Raji (cell line): Measurements from ENCODE around the gene TMEM120B.

Experiments
- POLR2A ChIP-seq: IDR thresholded peaks from 2 replicates; pipeline ENCODE4 v1.6.1; 2011; ENCODE audit warnings: low read depth, low read length, control low read depth; ENCODE audit not compliant: insufficient read depth

The TMEM120B gene

DNA sequence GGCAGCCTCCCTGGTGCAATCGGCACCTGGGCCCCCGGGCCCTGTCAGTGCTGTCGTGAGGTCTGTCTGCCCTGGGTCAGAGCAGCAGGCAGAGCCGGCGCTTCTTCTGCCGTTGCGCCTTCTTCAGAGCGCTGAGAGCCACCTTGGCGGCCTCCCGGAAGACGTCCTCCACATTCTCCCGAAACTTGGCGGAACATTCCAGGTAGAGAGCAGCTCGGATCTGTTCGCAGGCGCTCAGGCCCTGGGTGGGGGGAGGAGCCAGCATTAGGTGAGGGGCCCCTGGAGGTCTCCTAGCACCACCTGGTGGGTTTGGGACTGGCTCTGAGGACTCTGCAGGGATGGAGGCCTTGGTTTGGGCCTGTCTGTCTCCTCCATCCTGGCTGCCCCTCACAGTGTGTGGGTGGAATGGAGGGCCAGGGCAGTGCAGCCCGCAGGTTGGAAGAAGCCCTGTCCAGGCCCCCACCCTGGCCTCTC is 66.9 kb downstream of the TMEM120B start:
- TF ChIP-seq POLR2A = no peak

DNA sequence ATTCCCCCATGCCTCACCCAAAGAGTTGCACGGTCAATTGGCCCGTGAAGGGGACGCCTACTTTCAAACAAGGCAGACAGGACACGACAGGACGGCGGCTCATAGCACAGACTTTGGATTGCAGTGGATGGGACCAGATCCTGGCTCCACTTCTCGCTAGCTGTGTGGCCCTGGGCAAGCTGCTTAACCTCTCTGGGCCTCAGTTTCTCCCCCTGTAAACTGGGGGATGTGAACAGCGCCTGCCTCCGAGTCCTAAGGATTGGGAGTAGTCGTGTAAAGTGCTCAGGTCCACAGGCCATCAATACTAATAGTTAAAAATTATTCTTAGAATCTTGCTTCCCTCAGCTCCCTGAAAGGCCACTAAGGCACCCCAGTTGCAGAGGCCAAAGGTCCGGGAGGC is 67.9 kb downstream of the TMEM120B start:
- no peak for TF ChIP-seq POLR2A

DNA sequence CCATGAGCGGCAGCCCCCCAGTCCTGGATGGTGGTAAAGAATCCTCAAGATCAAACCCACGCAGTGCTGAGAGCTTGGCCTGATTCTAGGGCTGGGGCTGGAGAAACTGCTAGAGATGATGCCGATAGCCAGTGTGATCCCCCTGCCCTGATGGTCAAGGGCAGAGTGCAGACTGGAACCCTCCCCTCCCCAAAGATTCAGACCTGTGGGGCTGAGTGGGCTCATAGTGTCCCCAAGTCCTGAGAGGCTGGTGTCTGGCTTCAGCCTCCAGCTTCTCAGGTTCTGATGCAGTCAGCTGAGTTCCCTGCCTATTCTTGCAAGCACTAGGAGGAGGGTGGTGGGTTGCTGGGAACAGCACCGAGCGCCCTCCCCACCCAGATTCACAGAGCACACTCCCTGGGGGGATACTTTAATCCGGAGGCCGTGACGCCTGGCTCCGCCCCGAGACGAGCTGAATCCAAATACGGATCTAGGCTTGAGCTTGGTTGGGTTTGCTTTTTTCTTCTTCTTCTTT is 69.0 kb downstream of the TMEM120B start:
- TF ChIP-seq POLR2A = no peak

DNA sequence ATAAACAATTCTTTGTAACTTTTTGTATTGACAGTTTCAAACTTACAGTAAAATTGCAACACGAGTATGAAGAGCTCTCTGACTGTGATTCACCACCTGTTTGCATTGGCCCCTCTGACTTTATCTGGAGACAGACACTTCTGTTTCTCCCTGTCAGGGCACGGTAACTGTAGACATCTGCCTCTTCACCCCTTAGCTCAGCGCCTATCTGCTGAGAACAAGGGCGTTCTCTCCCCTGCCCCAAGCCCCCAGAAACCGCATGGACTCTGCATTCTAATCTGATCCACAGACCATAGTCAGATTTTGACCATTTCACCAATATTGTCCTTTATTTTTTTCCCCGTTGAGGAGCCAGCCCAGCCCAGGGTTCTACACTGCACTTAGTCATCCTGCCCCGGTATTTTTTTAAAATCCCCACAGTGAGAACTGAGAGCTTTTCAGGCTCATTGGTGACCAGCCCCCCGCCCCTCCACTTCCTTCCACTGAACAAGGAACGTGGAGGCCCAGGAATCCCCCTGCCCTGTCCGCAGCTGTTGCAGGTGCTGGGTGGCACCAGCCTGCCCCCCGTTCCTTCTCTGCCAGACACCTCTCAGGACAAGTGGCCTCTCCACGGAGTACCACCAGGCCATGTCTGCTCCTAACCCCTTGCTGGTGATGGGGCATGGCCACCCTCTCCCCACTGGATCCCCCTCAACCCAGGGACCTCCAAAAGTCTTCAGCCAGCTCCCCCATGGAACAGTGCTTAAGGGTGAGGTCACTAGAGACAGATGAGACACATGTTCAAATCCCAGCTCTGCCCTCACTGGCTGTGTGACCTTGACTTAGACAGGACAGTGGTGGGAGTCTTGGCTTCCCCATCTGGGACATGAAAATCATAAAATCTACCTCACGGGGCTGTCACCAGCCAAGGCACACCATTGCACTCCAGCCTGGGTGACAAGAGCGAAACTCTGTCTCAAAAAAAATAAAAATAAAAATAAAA is 69.7 kb downstream of the TMEM120B start:
- no peak for TF ChIP-seq POLR2A

DNA sequence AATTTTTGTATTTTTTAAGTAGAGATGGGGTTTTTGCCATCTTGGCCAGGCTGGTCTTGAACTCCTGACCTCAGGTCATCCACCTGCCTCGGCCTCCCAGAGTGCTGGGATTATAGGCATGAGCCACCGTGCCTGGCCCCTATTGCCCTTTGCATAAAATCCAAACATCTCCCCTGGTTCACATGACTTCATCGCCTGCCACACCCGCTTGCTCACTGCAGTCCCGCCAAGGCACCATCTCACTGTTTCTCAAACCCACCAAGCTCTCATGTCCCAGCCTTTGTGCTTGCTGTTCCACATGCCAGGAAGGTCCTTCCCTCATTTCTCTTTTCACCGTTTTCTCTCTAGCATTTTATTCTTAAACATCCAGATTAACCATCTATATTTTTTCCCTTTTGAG is 71.2 kb downstream of the TMEM120B start:
- TF ChIP-seq POLR2A = no peak

DNA sequence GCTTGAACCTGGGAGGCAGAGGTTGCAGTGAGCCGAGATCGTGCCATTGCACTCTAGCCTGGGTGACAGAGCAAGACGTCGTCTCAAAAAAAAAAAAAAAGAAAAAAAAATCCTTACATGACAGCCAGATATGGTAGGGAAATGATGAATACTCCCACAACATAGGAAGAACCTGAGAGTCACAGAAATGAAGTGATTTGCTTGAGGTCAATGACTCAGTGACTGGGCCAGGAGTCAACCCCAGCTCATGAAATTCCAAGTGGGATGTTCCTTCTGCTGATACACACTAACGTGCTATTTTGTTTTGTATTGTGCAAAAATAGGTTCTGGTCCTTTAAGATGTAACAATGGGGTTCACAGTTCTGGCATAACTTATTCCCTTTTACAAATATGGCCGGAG is 71.9 kb downstream of the TMEM120B start:
- TF ChIP-seq POLR2A = no peak

DNA sequence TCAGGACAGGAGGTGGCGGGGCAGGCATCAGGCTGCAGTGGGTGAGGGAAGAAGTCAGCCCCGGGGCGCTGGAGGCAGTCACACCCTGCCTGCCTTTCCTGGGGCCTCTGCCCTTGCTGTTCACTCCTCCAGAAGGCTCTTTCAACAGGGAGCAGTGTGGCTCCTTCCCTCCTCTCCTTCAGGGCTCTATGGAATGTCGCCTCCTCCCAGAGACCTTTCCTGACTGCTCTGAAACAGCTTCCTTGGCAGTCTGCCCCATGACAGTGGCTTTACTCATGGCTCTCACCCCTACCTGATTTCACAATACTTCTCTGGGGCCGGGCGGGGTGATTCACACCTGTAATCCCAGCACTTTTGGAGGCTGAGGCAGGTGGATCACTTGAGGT is 73.9 kb downstream of the TMEM120B start:
- TF ChIP-seq POLR2A = no peak

DNA sequence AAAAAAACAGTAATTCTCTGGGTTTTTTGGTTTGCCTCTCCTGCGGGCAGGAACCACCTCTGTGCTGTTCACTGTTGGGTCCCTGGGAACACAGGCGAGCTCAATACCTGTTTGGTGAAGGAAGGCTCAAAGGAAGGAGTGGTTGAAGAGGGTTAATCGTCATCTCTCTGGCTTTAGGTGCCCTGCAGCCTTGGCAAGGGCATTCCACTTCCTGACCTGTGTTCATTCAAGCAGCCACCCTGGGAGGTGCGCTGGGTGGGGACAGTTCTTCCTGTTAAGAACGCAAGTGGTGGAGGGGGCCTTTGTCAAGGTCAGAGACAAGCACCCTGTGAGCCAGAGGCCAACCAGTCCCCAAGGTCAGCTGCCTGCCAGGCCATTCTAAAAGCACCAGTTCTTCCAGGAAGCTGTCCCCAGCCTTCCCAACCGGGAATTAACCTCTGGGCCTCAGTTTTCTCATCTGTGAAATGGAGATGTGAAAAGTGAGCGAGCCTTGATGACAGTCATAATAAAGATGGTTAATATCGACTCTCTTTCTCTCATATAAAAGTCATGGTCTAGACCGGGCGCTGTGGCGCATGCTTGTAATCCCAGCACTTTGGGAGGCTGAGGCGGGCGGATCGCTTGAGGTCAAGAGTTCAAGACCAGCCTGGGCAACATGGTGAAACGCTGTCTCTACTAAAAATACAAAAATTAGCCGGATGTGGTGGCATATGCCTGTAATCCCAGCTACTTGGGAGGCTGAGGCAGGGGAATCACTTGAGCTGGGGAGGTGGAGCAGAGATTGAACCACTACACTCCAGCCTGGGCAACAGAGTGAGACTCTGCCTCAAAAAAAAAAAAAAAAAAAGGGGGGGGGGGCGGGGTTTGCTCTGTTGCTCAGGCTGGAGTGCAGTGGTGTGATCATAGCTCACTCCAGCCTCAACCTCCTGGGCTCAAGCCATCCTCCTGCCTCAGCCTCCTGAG is 74.8 kb downstream of the TMEM120B start:
- TF ChIP-seq POLR2A = no peak

DNA sequence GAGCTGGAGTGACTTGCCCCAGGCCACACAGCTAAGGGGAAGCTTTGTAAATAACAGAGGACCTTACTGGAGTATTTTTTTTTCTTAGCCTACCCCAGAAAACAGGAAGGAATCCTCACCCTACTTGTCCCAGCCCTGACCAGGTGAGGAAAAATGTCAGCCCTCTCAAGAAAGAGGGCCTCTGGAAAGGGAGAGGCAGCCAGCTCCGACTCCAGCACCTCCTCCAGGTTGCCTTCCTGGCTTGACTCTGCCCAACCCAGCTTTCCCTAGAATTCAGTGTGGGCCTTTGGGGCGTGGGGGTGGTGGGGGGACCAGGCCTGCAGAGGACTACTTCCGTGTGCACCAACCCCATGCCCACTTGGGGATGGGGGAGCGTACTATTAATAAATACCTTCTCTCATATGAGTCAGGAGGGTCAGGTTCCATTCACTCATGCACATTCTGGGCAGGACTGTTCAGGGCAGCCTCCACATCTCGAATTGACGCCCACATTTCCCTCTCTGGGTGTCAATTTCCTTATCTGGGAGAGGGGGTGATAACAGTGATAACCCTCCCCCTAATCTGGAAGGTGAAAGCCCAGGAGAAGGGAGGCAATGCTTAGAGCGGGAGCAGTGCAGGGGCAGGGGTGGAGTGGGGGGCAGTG is 75.7 kb downstream of the TMEM120B start:
- no peak for TF ChIP-seq POLR2A

DNA sequence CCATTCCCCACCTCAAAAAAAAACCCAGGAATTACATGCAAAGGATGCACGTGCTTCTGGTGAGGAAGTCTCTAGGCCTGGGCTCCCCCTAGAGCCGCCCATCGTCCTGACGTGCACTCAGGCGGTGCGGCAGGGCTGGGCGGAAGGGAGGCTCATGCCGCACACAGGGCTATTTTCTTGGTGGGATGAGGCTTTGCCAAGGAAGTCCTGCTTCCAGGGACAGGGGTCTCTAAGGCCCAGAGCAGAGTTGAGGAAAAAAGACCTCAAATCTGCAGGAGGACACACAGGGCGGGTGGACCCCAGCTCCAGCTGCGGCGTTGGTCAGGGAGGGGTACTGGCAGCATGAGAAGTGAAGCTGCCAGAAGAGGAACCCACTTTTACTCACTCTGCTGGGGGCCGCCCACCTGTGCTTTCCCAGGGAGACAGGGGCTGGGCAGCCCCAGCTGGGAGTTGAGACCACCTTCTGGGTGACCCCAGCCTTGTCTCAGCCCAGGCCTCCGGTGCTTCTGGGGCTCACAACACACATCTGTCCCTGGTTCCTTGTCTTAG is 76.8 kb downstream of the TMEM120B start:
- no peak for TF ChIP-seq POLR2A

DNA sequence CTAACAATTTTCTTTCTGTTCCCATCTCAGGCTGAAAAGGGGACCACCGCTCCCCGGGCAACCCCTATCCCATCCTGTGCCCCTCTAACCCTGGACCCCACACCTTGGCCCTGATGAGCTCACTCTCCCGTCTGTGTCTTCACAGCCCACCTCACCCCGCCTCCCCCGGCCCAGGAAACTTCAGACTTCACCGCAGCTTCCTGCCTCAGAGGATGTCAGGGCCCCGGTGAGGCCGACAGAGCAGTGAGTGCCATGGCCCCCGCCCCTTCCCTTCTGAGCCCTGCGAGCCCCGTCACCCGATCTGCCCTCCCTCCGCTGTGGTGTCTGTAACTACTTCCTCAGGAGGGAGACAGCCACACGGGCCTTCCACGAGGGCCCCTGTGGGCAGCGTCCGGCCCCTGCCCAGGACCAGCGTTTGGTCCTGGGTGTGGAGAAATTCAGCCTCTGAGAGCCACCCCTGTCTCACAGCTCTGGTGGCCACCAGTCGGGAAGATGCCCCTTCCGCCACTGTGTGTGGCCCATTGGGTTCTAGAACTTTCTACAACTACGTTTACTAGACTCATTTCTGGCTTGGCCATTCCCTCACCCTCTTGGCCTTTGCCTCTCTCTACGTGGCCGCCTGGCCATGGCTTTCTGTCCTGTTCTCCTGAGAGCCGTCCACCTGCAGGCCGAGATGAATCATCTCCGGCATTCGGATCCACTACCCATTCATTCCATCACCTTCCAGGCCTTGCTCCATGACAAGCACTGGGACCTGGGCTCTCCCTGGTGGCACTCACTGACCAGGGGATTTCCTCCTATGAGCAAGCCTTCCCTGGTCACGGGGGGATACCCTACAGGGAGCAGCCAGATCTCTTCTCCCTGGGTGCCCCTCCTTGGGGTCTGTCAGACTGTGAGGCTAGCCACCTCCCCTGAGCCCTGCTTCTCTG is 77.5 kb downstream of the TMEM120B start:
- no peak for TF ChIP-seq POLR2A

DNA sequence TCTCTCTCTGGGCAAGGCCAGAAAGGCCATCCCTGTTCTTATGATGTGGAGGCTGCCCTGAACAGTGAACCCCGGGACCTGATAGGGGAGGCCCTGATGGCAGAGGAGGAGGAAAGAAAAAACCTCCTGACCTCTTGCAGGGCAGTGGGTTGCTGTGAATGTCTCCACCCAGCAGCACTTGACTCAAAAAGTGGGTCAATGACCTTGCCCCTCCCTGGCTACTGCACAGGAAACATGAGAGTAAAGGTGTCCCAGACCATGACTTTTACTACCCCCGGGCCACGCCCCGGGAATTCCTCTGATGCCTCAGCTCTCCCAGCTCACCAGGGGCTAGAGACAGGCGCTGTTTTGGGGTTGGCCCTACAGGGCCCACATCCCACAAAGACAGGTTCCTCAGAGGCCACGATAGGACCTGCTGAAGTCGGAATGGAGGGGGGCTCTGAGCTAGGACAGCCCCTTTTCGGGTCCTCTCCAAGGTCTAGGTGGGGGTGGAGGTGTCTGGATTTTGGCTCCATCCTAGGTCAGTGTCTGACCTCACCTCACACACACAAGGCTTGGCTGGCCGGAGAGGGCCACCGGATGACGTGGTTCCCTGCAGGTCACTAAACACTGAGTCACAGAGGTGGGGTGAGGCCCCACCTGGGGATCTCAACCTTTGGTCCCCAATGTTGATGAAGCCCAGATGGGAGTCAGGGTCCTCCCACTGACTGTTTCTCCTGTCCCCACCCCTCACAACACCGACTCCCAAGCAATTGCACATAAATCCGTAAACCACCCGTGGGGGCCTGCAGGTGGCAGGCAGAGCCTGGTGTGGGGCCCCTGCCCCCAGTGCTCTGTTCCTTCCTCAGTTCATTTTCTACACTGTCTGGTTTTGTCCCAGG is 79.4 kb downstream of the TMEM120B start:
- no peak for TF ChIP-seq POLR2A
